Neural progenitor cell (in vitro differentiated cells): ENCODE data around the gene SNX20.

Experiments used
- EZH2 ChIP-seq: fragments of 200-600 bp; sonication (generic); IDR thresholded peaks from 2 replicates; pipeline ENCODE4 v1.6.1; 2017; ENCODE audit warnings: antibody characterized with exemption, mild to moderate bottlenecking, moderate library complexity
- EZH2phosphoT487 ChIP-seq: fragments of 200-600 bp; sonication (generic); IDR thresholded peaks from 2 replicates; pipeline ENCODE4 v1.6.1; 2017; ENCODE audit warnings: antibody characterized with exemption
- TF ChIP-seq, protein P1 (sequence below): fragments of 200-600 bp; sonication (generic); IDR thresholded peaks from 2 replicates; pipeline ENCODE4 v1.5.1; 2017; ENCODE audit warnings: antibody characterized with exemption, mild to moderate bottlenecking

DNA sequence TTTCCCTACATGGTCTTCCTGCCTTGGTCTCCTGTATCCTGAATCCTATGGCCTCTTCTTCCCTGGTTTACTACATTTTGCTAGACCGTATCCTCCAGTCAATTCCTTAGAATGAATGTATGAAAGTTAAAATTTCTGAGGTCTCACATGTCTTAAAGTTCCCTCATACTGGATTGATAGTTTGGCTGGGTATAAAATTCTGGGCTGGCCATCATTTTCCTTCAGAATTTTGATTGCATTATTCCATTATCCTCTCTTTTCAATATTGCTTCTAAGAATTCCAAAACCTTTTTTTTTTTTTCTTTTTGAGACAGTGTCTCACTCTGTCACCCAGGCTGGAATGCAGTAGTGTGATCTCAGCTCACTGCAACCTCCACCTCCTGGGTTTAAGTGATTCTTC is 23.1 kb upstream of the SNX20 start:
- TF ChIP-seq EZH2 = no peak
- TF ChIP-seq, protein P1, sequence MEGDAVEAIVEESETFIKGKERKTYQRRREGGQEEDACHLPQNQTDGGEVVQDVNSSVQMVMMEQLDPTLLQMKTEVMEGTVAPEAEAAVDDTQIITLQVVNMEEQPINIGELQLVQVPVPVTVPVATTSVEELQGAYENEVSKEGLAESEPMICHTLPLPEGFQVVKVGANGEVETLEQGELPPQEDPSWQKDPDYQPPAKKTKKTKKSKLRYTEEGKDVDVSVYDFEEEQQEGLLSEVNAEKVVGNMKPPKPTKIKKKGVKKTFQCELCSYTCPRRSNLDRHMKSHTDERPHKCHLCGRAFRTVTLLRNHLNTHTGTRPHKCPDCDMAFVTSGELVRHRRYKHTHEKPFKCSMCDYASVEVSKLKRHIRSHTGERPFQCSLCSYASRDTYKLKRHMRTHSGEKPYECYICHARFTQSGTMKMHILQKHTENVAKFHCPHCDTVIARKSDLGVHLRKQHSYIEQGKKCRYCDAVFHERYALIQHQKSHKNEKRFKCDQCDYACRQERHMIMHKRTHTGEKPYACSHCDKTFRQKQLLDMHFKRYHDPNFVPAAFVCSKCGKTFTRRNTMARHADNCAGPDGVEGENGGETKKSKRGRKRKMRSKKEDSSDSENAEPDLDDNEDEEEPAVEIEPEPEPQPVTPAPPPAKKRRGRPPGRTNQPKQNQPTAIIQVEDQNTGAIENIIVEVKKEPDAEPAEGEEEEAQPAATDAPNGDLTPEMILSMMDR = no peak
- TF ChIP-seq EZH2phosphoT487 = no peak
